ENCODE measurements around the gene MFN2. TPM values are rescaled to one million over a fixed set of nuclear protein-coding genes. Genes with fewer than 3 reads are reported as not detected.

The MFN2 gene
- total RNA-seq, 1 experiment from 2014 or later, result 56.8 TPM

GRCh38 chr1:12055259-12055658, 75.0 kb downstream of the MFN2 start (continued):
- TF ChIP-seq AFF4 (CRISPR knock-in tag; IDR thresholded peaks at IDR 0.05; ENCODE audit: borderline replicate concordance) (no peak), CTCF (IDR thresholded peaks at IDR 0.05) (no peak), ZNF416 (CRISPR knock-in tag; IDR thresholded peaks at IDR 0.05) (no peak), KAT7 (CRISPR knock-in tag; IDR thresholded peaks at IDR 0.05; ENCODE audit: borderline replicate concordance) (no peak), ZNF423 (CRISPR knock-in tag; IDR thresholded peaks at IDR 0.05) (no peak), OVOL2 (CRISPR knock-in tag; IDR thresholded peaks at IDR 0.05; ENCODE audit: borderline replicate concordance) (no peak), IRF1 (CRISPR knock-in tag; IDR thresholded peaks at IDR 0.05) (no peak), FOXP4 (CRISPR knock-in tag; IDR thresholded peaks at IDR 0.05) (no peak), AR (CRISPR knock-in tag; IDR thresholded peaks at IDR 0.05) (no peak), NR3C1 (CRISPR knock-in tag; conservative IDR thresholded peaks at IDR 0.05; ENCODE audit: low read depth) (no peak), GTF2I (CRISPR knock-in tag; conservative IDR thresholded peaks at IDR 0.05) (no peak)

GRCh38 chr1:12056331-12056841, 76.1 kb downstream of the MFN2 start:
- ATAC-seq (no peak), DNase-seq (ENCODE audit: low spot score) (no peak)
- Mint-ChIP-seq H3K27ac (no peak overlapping the region), H3K4me3 (no peak overlapping the region), H3K27me3 (ENCODE audit: low read depth) (peaks cover 9% of the 10 kb centered on the region), H3K4me1 (peaks cover 13% of the 10 kb centered on the region), H3K36me3 (no peaks in the 10 kb centered on the region), H3K9me3 (peaks cover 10% of the 10 kb centered on the region; the same call in 1 of the 2 replicates)
- ChIA-PET POLR2A (no interaction called here), CTCF (interaction anchor here (1.0 kb wide), 1 partner anchor 23 kb away, joined by 4 read pairs; no protein-coding TSS in a partner anchor)
- TF ChIP-seq MYBL2 (CRISPR knock-in tag; IDR thresholded peaks at IDR 0.05) (no peak), GRHL2 (CRISPR knock-in tag; IDR thresholded peaks at IDR 0.05; ENCODE audit: insufficient replicate concordance, severe bottlenecking) (no peak), AFF4 (CRISPR knock-in tag; IDR thresholded peaks at IDR 0.05; ENCODE audit: borderline replicate concordance) (no peak), ATF1 (CRISPR knock-in tag; IDR thresholded peaks at IDR 0.05) (no peak), NR3C1 (CRISPR knock-in tag; conservative IDR thresholded peaks at IDR 0.05; ENCODE audit: low read depth) (no peak), PREB (CRISPR knock-in tag; IDR thresholded peaks at IDR 0.05; ENCODE audit: borderline replicate concordance) (no peak), JAZF1 (CRISPR knock-in tag; IDR thresholded peaks at IDR 0.05) (no peak), USF2 (CRISPR knock-in tag; IDR thresholded peaks at IDR 0.05) (no peak)
